GM23338 (cell line): ENCODE results near the gene TMEM131L. TPM values are rescaled to one million over a fixed set of nuclear protein-coding genes. Genes with fewer than 3 reads are reported as not detected.

Experiments
- ATAC-seq: fragments of 200-7000 bp; cut with Tn5 transposase; 3 replicates; pipeline ENCODE4 v1.9.1; 2020
- DNase-seq: peaks from one replicate; pipeline ENCODE4 v3.0.0-alpha.2; 2015; ENCODE audit warnings: low spot score
- H2AFZ ChIP-seq: fragments of 200-600 bp; sonication (generic); 2 replicates; pipeline ENCODE4 v1.8.0; 2016; ENCODE audit warnings: antibody characterized with exemption, mild to moderate bottlenecking, moderate library complexity
- H3F3A ChIP-seq: fragments of 200-600 bp; sonication (generic); replicated peaks from 2 replicates; pipeline ENCODE4 v1.8.0; 2017; ENCODE audit warnings: antibody characterized with exemption, mixed run types, low read depth
- H3K27ac ChIP-seq: fragments of 200-600 bp; sonication (generic); 2 replicates; pipeline ENCODE4 v1.6.1; 2016; ENCODE audit warnings: low read depth
- H3K27me3 ChIP-seq: fragments of 200-600 bp; sonication (generic); 2 replicates; pipeline ENCODE4 v1.8.0; 2016; ENCODE audit warnings: mild to moderate bottlenecking, mixed run types, moderate library complexity; ENCODE audit not compliant: insufficient read depth
- H3K36me3 ChIP-seq: fragments of 200-600 bp; sonication (generic); 2 replicates; pipeline ENCODE4 v1.8.0; 2016; ENCODE audit warnings: mild to moderate bottlenecking; ENCODE audit not compliant: insufficient read depth
- H3K4me1 ChIP-seq: fragments of 200-600 bp; sonication (generic); 2 replicates; pipeline ENCODE4 v1.8.0; 2016; ENCODE audit warnings: mild to moderate bottlenecking, moderate library complexity; ENCODE audit not compliant: insufficient read depth
- H3K4me2 ChIP-seq: fragments of 200-600 bp; sonication (generic); 2 replicates; pipeline ENCODE4 v1.7.1; 2017; ENCODE audit warnings: mixed run types
- H3K4me3 ChIP-seq: fragments of 200-600 bp; sonication (generic); 2 replicates; pipeline ENCODE4 v1.6.1; 2016; ENCODE audit warnings: mixed run types
- H3K79me2 ChIP-seq: fragments of 200-600 bp; sonication (generic); replicated peaks from 2 replicates; pipeline ENCODE4 v1.8.0; 2017; ENCODE audit warnings: mild to moderate bottlenecking; ENCODE audit not compliant: insufficient read depth
- H3K9me2 ChIP-seq: fragments of 200-600 bp; sonication (generic); 2 replicates; pipeline ENCODE4 v1.8.0; 2017; ENCODE audit not compliant: insufficient read depth
- H4K20me1 ChIP-seq: fragments of 200-600 bp; sonication (generic); replicated peaks from 2 replicates; pipeline ENCODE4 v1.8.0; 2017; ENCODE audit warnings: mild to moderate bottlenecking; ENCODE audit not compliant: insufficient read depth
- H3K27ac Mint-ChIP-seq: 2 replicates; pipeline ENCODE4 v1.8.0; 2020; ENCODE audit warnings: inconsistent platforms, mild to moderate bottlenecking, moderate library complexity, mixed read lengths
- H3K27me3 Mint-ChIP-seq: 3 replicates; pipeline ENCODE4 v1.8.0; 2022; ENCODE audit warnings: low read depth, mild to moderate bottlenecking, moderate library complexity, mixed read lengths, inconsistent platforms; ENCODE audit not compliant: insufficient read depth, poor library complexity
- H3K36me3 Mint-ChIP-seq: 3 replicates; pipeline ENCODE4 v1.8.0; 2021; ENCODE audit warnings: low read depth, mild to moderate bottlenecking, inconsistent platforms, moderate library complexity, mixed read lengths
- H3K4me1 Mint-ChIP-seq: 3 replicates; pipeline ENCODE4 v1.8.0; 2020; ENCODE audit warnings: mild to moderate bottlenecking, inconsistent platforms, mixed read lengths
- H3K4me3 Mint-ChIP-seq: 3 replicates; pipeline ENCODE4 v1.8.0; 2021; ENCODE audit warnings: moderate library complexity, mild to moderate bottlenecking, inconsistent platforms, mixed read lengths
- H3K9me3 Mint-ChIP-seq: 3 replicates; pipeline ENCODE4 v1.8.0; 2020; ENCODE audit warnings: moderate library complexity, mild to moderate bottlenecking, inconsistent platforms, mixed read lengths
- CREB1 ChIP-seq: fragments of 250-450 bp; sonication (Bioruptor Pico); IDR thresholded peaks from 2 replicates; pipeline ENCODE4 v1.5.0; 2020; ENCODE audit warnings: low read depth, mild to moderate bottlenecking, moderate library complexity
- EZH2 ChIP-seq: fragments of 200-600 bp; sonication (generic); IDR thresholded peaks from one replicate; pipeline ENCODE4 v1.8.0; 2017; ENCODE audit warnings: antibody characterized with exemption, mild to moderate bottlenecking, low read depth; ENCODE audit not compliant: unreplicated experiment
- EZH2phosphoT487 ChIP-seq: fragments of 200-600 bp; sonication (generic); IDR thresholded peaks from one replicate; pipeline ENCODE4 v1.8.1; 2018; ENCODE audit warnings: antibody characterized with exemption; ENCODE audit not compliant: unreplicated experiment
- JUNB ChIP-seq: IDR thresholded peaks from one replicate; pipeline ENCODE4 v1.6.1; 2016; ENCODE audit warnings: antibody characterized with exemption; ENCODE audit not compliant: unreplicated experiment
- NANOG ChIP-seq: IDR thresholded peaks from 2 replicates; pipeline ENCODE4 v1.6.1; 2016; ENCODE audit warnings: antibody characterized with exemption, borderline replicate concordance
- POLR2AphosphoS5 ChIP-seq: IDR thresholded peaks from 2 replicates; pipeline ENCODE4 v1.6.1; 2016; ENCODE audit warnings: antibody characterized with exemption, low read depth
- STAT1 ChIP-seq: IDR thresholded peaks from one replicate; pipeline ENCODE4 v1.6.1; 2016; ENCODE audit warnings: antibody characterized with exemption; ENCODE audit not compliant: unreplicated experiment
- ZNF114 ChIP-seq: fragments of 250-450 bp; sonication (Bioruptor Pico); IDR thresholded peaks from 2 replicates; pipeline ENCODE4 v1.5.0; 2020; ENCODE audit warnings: mild to moderate bottlenecking, moderate library complexity
- ZNF331 ChIP-seq: fragments of 250-450 bp; sonication (Bioruptor Pico); IDR thresholded peaks from 2 replicates; pipeline ENCODE4 v1.5.0; 2020; ENCODE audit warnings: low read depth, mild to moderate bottlenecking, moderate library complexity
- polyA plus RNA-seq: library from polyadenylated mRNA; unstranded; fragments of >200 nt; fragmentation: Nextera tagmentation; extraction: Ambion mirVana; gene quantifications from 2 replicates; pipeline ENCODE4 v1.2.1, GENCODE V29; 2016
- total RNA-seq: library from RNA; depleted of rRNA; stranded (reverse); fragments of >200 nt; shearing (Covaris generic); gene quantifications from 2 replicates; pipeline ENCODE4 v1.2.3, GENCODE V29; 2014
- TF ChIP-seq, protein P1 (sequence below): IDR thresholded peaks from 2 replicates; pipeline ENCODE4 v1.6.1; 2016; ENCODE audit warnings: antibody characterized with exemption
- TF ChIP-seq, protein P2 (sequence below): IDR thresholded peaks from one replicate; pipeline ENCODE4 v1.6.1; 2018; ENCODE audit warnings: antibody characterized with exemption; ENCODE audit not compliant: unreplicated experiment
- TF ChIP-seq, protein P3 (sequence below): fragments of 250-450 bp; sonication (Bioruptor Pico); IDR thresholded peaks from 2 replicates; pipeline ENCODE4 v1.5.0; 2020; ENCODE audit warnings: mild to moderate bottlenecking, moderate library complexity

The TMEM131L gene
- total and polyA plus RNA-seq, 2 experiments from 2014 or later: 11.1 to 32.2 TPM

DNA sequence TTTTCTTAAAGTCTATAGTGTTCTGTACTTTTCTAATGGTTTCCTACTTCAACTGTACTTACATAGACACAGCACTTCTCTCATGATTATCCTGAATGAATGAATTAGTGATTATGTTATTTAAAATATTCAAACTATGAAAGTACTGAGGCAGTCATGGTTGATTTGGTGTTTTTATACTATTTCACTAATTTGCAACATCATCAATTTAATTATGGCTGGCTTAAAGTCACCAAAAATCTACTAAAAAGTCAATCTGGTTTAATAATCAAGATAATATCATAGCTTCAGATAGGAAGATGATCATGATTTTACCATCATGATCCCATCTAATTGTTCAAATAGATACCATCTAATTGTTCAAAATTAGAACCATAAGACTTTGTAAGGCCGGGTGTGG is 16.8 kb upstream of the TMEM131L start:
- H3K4me3 ChIP-seq: no peak overlapping the region
- no peak for ATAC-seq
- no peak overlapping the region for H2AFZ ChIP-seq
- H3K4me1 ChIP-seq: no peaks in the 10 kb centered on the region
- peaks cover 13% of the 10 kb centered on the region for H3K4me1 Mint-ChIP-seq
- no peaks in the 10 kb centered on the region for H3K9me3 Mint-ChIP-seq
- H3K27me3 Mint-ChIP-seq: peaks cover 10% of the 10 kb centered on the region
- no peaks in the 10 kb centered on the region for H4K20me1 ChIP-seq
- no peak for DNase-seq
- H3K36me3 Mint-ChIP-seq: no peaks in the 10 kb centered on the region
- no peaks in the 10 kb centered on the region for H3F3A ChIP-seq
- H3K27ac Mint-ChIP-seq: no peak overlapping the region
- no peak overlapping the region for H3K4me3 Mint-ChIP-seq
- H3K9me2 ChIP-seq: no peaks in the 10 kb centered on the region
- no peak overlapping the region for H3K4me2 ChIP-seq
- H3K36me3 ChIP-seq: no peaks in the 10 kb centered on the region
- H3K79me2 ChIP-seq: no peaks in the 10 kb centered on the region
- no peak overlapping the region for H3K27ac ChIP-seq
- no peaks in the 10 kb centered on the region for H3K27me3 ChIP-seq
- TF ChIP-seq NANOG (no peak), ZNF114 (CRISPR knock-in tag) (no peak), CREB1 (CRISPR knock-in tag) (no peak), JUNB (no peak)
- TF ChIP-seq, protein P1, sequence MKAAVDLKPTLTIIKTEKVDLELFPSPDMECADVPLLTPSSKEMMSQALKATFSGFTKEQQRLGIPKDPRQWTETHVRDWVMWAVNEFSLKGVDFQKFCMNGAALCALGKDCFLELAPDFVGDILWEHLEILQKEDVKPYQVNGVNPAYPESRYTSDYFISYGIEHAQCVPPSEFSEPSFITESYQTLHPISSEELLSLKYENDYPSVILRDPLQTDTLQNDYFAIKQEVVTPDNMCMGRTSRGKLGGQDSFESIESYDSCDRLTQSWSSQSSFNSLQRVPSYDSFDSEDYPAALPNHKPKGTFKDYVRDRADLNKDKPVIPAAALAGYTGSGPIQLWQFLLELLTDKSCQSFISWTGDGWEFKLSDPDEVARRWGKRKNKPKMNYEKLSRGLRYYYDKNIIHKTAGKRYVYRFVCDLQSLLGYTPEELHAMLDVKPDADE: no peak

DNA sequence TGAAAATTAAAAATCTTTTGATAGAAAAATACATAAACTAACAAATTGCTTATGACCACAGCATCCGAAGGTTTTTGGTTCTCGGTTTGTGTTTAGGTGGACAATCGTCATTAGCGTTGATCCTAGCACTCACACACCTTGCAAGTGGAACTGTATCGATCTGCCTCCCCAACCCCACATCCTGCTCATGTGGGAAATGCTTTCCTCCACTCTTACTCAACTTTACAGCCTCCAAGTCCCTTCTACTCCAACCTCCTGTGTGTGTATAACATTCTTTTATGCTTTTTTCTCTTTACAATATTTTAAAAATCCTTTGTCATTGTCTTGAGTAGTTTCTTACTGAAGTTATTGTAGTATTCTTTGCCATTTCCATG is 15.6 kb upstream of the TMEM131L start:
- H3K27me3 Mint-ChIP-seq: peaks cover 12% of the 10 kb centered on the region
- Histone ChIP-seq H3K79me2 (no peaks in the 10 kb centered on the region), H3K4me3 (no peak overlapping the region), H2AFZ (0 out of 2 replicates have a peak overlapping the region, but pooled peaks have one; percentile 3), H3K27ac (no peak overlapping the region), H3F3A (no peaks in the 10 kb centered on the region), H3K4me2 (no peak overlapping the region), H3K36me3 (no peaks in the 10 kb centered on the region), H3K27me3 (no peaks in the 10 kb centered on the region), H4K20me1 (no peaks in the 10 kb centered on the region), H3K4me1 (no peaks in the 10 kb centered on the region), H3K9me2 (no peaks in the 10 kb centered on the region)
- H3K9me3 Mint-ChIP-seq: no peaks in the 10 kb centered on the region
- ATAC-seq (no peak), DNase-seq (no peak)
- no peak overlapping the region for H3K4me3 Mint-ChIP-seq
- H3K27ac Mint-ChIP-seq: no peak overlapping the region
- peaks cover 13% of the 10 kb centered on the region for H3K4me1 Mint-ChIP-seq
- H3K36me3 Mint-ChIP-seq: no peaks in the 10 kb centered on the region
- no peak for TF ChIP-seq ZNF331 (CRISPR knock-in tag)
- TF ChIP-seq ZNF114 (CRISPR knock-in tag): no peak
- TF ChIP-seq NANOG: no peak
- TF ChIP-seq POLR2AphosphoS5: no peak
- no peak for TF ChIP-seq EZH2phosphoT487
- TF ChIP-seq, protein P2, sequence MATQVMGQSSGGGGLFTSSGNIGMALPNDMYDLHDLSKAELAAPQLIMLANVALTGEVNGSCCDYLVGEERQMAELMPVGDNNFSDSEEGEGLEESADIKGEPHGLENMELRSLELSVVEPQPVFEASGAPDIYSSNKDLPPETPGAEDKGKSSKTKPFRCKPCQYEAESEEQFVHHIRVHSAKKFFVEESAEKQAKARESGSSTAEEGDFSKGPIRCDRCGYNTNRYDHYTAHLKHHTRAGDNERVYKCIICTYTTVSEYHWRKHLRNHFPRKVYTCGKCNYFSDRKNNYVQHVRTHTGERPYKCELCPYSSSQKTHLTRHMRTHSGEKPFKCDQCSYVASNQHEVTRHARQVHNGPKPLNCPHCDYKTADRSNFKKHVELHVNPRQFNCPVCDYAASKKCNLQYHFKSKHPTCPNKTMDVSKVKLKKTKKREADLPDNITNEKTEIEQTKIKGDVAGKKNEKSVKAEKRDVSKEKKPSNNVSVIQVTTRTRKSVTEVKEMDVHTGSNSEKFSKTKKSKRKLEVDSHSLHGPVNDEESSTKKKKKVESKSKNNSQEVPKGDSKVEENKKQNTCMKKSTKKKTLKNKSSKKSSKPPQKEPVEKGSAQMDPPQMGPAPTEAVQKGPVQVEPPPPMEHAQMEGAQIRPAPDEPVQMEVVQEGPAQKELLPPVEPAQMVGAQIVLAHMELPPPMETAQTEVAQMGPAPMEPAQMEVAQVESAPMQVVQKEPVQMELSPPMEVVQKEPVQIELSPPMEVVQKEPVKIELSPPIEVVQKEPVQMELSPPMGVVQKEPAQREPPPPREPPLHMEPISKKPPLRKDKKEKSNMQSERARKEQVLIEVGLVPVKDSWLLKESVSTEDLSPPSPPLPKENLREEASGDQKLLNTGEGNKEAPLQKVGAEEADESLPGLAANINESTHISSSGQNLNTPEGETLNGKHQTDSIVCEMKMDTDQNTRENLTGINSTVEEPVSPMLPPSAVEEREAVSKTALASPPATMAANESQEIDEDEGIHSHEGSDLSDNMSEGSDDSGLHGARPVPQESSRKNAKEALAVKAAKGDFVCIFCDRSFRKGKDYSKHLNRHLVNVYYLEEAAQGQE: no peak
- no peak for TF ChIP-seq STAT1
- TF ChIP-seq, protein P3, sequence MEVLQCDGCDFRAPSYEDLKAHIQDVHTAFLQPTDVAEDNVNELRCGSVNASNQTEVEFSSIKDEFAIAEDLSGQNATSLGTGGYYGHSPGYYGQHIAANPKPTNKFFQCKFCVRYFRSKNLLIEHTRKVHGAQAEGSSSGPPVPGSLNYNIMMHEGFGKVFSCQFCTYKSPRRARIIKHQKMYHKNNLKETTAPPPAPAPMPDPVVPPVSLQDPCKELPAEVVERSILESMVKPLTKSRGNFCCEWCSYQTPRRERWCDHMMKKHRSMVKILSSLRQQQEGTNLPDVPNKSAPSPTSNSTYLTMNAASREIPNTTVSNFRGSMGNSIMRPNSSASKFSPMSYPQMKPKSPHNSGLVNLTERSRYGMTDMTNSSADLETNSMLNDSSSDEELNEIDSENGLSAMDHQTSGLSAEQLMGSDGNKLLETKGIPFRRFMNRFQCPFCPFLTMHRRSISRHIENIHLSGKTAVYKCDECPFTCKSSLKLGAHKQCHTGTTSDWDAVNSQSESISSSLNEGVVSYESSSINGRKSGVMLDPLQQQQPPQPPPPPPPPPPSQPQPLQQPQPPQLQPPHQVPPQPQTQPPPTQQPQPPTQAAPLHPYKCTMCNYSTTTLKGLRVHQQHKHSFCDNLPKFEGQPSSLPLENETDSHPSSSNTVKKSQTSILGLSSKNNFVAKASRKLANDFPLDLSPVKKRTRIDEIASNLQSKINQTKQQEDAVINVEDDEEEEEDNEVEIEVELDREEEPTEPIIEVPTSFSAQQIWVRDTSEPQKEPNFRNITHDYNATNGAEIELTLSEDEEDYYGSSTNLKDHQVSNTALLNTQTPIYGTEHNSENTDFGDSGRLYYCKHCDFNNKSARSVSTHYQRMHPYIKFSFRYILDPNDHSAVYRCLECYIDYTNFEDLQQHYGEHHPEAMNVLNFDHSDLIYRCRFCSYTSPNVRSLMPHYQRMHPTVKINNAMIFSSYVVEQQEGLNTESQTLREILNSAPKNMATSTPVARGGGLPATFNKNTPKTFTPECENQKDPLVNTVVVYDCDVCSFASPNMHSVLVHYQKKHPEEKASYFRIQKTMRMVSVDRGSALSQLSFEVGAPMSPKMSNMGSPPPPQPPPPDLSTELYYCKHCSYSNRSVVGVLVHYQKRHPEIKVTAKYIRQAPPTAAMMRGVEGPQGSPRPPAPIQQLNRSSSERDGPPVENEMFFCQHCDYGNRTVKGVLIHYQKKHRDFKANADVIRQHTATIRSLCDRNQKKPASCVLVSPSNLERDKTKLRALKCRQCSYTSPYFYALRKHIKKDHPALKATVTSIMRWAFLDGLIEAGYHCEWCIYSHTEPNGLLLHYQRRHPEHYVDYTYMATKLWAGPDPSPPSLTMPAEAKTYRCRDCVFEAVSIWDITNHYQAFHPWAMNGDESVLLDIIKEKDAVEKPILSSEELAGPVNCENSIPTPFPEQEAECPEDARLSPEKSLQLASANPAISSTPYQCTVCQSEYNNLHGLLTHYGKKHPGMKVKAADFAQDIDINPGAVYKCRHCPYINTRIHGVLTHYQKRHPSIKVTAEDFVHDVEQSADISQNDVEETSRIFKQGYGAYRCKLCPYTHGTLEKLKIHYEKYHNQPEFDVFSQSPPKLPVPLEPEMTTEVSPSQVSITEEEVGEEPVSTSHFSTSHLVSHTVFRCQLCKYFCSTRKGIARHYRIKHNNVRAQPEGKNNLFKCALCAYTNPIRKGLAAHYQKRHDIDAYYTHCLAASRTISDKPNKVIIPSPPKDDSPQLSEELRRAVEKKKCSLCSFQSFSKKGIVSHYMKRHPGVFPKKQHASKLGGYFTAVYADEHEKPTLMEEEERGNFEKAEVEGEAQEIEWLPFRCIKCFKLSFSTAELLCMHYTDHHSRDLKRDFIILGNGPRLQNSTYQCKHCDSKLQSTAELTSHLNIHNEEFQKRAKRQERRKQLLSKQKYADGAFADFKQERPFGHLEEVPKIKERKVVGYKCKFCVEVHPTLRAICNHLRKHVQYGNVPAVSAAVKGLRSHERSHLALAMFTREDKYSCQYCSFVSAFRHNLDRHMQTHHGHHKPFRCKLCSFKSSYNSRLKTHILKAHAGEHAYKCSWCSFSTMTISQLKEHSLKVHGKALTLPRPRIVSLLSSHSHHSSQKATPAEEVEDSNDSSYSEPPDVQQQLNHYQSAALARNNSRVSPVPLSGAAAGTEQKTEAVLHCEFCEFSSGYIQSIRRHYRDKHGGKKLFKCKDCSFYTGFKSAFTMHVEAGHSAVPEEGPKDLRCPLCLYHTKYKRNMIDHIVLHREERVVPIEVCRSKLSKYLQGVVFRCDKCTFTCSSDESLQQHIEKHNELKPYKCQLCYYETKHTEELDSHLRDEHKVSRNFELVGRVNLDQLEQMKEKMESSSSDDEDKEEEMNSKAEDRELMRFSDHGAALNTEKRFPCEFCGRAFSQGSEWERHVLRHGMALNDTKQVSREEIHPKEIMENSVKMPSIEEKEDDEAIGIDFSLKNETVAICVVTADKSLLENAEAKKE: no peak
- TF ChIP-seq CREB1 (CRISPR knock-in tag): no peak
- TF ChIP-seq EZH2: no peak
